ENCODE results near the gene LONP1.

GRCh38 chr19:5677136-5677535 lies 42.8 kb downstream of the LONP1 start:
- no peak for TF ChIP-seq EZH2 (IDR thresholded peaks at IDR 0.05; ENCODE audit: borderline replicate concordance, insufficient read depth, low read length, poor library complexity, severe bottlenecking)
- TF ChIP-seq CTCF (IDR thresholded peaks at IDR 0.05; ENCODE audit: poor library complexity, severe bottlenecking) = no peak
- no peak for TF ChIP-seq POLR2AphosphoS5 (IDR thresholded peaks at IDR 0.05)
- no peak for TF ChIP-seq MXI1 (conservative IDR thresholded peaks at IDR 0.05; ENCODE audit: poor library complexity, severe bottlenecking)
- no peak for TF ChIP-seq EP300 (conservative IDR thresholded peaks at IDR 0.05; ENCODE audit: poor library complexity, severe bottlenecking)
- no peak for TF ChIP-seq TAF1 (IDR thresholded peaks at IDR 0.05; ENCODE audit: low read depth)
- TF ChIP-seq REST (IDR thresholded peaks at IDR 0.05; ENCODE audit: borderline replicate concordance) = no peak
- no peak for TF ChIP-seq SMC3 (conservative IDR thresholded peaks at IDR 0.05; ENCODE audit: poor library complexity)
